AG10803 (cell line): ENCODE results near the gene RPS21.

Experiments
- DNase-seq: peaks from one replicate; pipeline ENCODE4 v3.0.0; 2010; ENCODE audit warnings: low read depth
- H3K4me3 ChIP-seq: 2 replicates; pipeline ENCODE4 v1.5.1; 2011; ENCODE audit warnings: mild to moderate bottlenecking, low read length, control low read depth
- TF ChIP-seq, protein P1 (sequence below): conservative IDR thresholded peaks from 2 replicates; pipeline ENCODE4 v1.5.1; 2011; ENCODE audit warnings: mild to moderate bottlenecking, low read length, control low read depth, inconsistent platforms

RPS21 gene

DNA sequence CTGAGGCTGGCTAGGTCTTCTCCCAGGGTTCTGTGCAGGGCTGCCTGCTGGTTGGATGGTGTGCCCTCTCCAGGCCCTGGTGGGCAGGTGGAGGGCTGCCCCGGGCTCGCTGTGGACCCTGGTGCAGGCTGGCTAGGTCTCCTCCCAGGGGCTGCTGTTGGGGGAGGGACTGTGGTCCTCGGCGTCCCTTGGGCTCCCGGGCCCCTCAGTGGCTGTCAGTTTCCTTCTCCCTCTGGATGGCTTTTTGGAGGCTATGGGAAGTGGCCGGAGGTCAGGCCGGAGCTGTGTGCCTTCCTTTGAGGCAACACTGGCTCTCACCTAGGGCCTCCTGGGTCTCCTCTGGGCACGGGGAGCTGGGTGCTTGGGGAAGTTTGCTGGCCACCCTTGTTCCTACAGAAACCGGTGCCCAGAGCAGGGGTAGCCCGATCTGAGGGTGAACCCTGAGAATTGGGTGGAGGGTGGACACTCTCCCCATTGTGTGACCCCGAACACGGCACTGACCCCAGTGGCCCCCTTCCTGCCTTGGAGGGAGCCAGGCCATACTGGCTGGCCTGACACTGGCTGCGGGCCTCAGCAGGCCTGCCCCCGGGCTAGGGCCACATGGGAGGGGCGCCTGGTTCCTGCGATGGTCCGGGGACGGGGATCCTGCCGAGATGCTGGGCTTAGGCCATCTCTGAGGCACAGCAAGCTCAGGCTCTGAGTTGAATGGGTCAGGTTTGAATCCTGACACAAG is 24.0 kb downstream of the RPS21 start:
- no peak for DNase-seq
- TF ChIP-seq, protein P1, sequence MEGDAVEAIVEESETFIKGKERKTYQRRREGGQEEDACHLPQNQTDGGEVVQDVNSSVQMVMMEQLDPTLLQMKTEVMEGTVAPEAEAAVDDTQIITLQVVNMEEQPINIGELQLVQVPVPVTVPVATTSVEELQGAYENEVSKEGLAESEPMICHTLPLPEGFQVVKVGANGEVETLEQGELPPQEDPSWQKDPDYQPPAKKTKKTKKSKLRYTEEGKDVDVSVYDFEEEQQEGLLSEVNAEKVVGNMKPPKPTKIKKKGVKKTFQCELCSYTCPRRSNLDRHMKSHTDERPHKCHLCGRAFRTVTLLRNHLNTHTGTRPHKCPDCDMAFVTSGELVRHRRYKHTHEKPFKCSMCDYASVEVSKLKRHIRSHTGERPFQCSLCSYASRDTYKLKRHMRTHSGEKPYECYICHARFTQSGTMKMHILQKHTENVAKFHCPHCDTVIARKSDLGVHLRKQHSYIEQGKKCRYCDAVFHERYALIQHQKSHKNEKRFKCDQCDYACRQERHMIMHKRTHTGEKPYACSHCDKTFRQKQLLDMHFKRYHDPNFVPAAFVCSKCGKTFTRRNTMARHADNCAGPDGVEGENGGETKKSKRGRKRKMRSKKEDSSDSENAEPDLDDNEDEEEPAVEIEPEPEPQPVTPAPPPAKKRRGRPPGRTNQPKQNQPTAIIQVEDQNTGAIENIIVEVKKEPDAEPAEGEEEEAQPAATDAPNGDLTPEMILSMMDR: no peak
- H3K4me3 ChIP-seq: no peak overlapping the region

DNA sequence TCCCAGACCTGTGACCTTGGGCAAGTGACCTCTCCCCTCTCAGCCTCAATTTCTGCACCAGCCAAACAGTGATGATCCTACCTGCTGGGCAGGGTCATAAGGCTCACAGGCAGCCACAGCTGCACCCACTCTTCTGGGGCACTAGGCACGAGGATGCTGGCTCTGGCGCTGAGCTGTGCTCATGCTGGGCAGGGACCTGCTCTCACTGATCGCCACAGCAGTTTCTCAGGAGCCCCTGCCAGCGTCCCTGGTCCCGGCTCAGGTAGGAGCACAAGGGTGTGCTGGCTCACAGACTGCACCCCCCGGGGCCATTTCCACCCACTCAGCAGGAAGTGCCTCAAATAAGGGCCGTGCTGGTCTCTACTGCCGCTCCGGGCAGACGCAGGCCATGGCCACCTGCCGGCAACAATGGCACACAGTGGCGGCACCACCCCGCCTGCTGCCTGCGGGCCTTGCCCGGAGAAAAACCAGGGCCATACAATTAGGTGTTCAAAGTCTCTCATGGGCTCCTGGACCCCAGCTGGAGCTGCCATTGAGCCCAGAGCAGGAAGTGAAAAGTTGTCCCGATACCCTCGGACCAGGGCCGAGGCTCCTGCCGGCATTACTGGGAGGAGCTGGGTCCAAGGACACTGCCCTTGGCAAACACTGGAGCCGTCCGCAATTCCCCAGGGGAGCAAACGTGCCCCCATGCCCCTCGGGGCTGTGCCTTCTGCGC is 24.7 kb downstream of the RPS21 start:
- DNase-seq: no peak
- TF ChIP-seq, protein P1: no peak
- no peak overlapping the region for H3K4me3 ChIP-seq

DNA sequence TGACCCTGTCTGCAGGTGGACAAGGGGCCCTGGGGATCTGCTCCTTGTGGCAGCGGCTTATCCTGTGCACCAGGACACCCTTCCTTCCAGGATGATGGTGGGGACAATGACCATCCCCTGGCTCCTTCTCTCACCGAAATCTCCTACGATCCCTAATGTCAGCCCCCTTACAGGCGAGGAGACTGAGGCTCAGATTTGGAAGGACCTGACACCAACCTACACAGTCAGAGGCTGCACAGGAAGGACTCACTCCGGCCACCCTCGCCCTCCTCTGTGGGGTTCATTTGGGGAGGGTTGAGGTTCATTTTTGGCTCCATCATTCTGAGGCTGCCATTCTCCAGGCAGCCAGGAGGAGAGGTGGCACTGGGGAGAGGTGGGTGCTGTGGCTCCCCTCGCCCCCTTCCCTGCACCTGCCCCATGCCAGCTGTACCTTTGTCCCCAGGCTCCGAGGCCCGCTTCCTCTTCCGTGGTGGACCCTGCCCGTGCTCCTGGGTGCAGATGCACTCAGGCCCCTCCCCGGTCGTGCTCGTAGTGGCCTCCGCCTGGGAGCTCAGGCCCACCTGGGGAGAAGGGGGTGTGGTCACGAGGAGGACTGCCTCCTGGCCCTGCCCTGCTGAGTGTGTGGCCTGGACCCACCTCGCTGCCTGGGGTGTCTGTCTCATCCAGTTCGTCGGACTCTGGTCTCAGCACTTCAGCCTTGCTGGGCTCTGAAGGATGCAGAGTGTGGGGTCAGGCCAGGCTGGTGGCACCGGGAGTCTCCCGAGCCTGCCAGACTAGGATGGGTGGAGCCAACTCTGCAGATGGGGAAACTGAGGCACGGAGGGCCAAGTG is 25.5 kb downstream of the RPS21 start:
- H3K4me3 ChIP-seq: no peak overlapping the region
- TF ChIP-seq, protein P1: no peak
- DNase-seq: no peak

DNA sequence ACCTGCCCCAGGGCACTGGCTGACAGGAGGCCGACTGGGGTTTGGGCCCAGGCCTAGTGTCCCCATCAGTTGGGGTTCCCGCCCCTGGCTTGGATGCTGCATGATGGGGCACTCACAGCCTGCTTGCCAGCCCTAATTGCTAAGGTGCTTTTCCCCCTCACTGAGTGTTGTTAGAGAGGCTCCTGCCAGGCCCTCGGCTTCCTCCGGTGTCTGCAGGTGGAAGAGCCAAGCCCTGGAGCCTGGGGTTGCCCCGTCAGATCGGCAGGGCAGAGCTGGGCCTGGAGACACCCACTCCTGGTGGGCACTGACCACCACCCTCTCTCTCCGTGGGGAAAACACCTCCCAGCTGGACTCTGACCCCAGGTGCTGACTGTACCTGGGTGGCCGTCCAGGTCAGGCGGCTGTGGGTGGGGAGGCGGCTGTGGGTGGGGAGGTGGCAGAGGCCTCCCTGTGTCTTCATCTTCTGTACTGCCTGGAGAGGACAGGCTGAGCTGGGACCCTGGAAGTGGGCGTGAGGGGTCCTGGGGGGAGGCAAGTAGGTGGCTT is 26.2 kb downstream of the RPS21 start:
- no peak overlapping the region for H3K4me3 ChIP-seq
- no peak for DNase-seq
- TF ChIP-seq, protein P1: no peak

DNA sequence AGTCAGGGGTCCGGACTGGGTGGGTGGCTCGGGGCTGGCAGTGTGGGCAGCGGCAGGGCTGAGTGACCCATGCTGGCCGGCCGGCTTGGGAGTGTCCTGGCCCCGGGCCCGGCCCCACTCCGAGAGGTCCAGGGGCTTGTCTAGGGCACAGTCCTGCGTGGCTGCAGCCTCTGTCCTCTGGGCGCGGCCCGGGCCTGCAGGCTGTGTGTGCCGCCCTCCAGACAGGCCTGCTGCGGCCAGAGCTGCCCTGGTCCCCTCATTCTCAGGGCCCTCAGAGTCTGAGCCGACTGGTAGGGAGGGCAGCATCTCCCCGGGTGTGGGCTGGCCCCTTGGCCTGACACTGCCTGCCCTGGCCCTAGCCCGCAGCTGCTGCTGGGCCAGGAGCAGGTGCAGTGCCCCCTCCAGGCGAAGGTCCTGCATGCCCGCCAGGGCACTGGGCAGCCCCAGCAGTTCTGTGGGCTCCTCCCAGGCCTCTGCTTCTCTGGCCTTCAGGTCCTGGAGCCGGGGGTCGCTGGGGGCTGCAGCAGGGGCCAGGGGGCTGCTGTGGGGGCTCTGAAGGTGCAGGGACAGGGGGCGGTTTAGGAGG is 27.1 kb downstream of the RPS21 start:
- no peak for DNase-seq
- TF ChIP-seq, protein P1: no peak

DNA sequence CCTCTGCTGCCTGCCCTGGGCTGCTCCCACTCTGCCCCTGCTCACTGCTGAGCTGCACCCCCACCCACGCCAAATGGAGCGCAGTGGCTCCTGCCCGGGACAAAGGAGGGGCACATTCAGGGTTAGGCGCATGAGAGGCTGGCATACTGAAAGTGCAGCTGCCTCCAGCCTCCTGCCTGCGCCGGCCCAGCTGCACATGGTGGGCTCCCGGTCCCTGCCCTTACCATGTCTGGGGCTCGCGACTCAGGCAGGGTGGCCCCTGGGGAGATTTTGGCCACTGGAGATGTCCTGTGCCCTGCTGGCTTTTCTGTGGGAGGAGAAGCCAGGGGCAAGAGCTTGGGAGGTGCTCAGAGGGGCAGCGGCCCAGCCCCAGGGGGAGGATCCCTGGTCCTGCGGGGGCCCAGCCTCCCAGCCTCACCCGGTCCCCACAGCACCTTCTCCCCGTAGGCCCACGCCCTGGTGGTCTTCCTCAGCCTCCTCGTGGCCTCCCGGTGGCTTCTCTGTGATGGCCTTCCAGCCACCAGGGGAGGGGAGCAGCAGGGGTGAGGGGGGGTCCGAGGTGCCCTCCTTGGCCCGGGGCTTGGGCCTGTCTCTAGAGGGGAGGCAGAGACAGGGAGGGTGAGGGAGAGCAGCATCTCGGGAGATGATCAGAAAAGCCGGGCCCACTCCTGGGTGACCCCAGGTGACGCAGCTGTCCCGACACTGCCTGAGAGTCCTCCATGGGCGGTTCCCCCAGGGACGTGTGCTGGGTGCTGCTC is 28.6 kb downstream of the RPS21 start:
- TF ChIP-seq, protein P1: no peak
- no peak for DNase-seq
- H3K4me3 ChIP-seq: no peak overlapping the region

More for the DNA sequence above, 27.1 kb downstream of the RPS21 start:
- H3K4me3 ChIP-seq: no peak overlapping the region
